ENCODE data around the gene ARPC1A.

Gene ARPC1A

GRCh38 chr7:99398891-99399445 lies 73.3 kb downstream of the ARPC1A start:
- Histone ChIP-seq H3K4me2 (ENCODE audit: low read length) (no peak overlapping the region), H3K27ac (ENCODE audit: low read depth, low read length, poor library complexity, severe bottlenecking) (no peak overlapping the region), H2AFZ (ENCODE audit: low read length) (no peak overlapping the region), H3F3A (ENCODE audit: insufficient read depth, low read length) (no peaks in the 10 kb centered on the region), H3K9me2 (ENCODE audit: low read depth, low read length) (no peaks in the 10 kb centered on the region), H3K79me2 (ENCODE audit: insufficient read depth, low read length) (no peaks in the 10 kb centered on the region), H3K9ac (ENCODE audit: low read length) (no peak overlapping the region), H3K4me1 (ENCODE audit: insufficient read depth, low read length, severe bottlenecking) (no peaks in the 10 kb centered on the region), H3K27me3 (ENCODE audit: insufficient read depth, low read length) (no peaks in the 10 kb centered on the region), H3K9me3 (ENCODE audit: low read length) (no peaks in the 10 kb centered on the region), H4K20me1 (ENCODE audit: insufficient read depth, low read length) (no peaks in the 10 kb centered on the region), H3K36me3 (ENCODE audit: insufficient read depth, low read length) (peaks cover 97% of the 10 kb centered on the region), H3K4me3 (ENCODE audit: low read depth, low read length, poor library complexity, severe bottlenecking) (no peak overlapping the region)
- no peak for TF ChIP-seq EZH2 (IDR thresholded peaks at IDR 0.05; ENCODE audit: borderline replicate concordance, low read length)
- TF ChIP-seq, protein P1, sequence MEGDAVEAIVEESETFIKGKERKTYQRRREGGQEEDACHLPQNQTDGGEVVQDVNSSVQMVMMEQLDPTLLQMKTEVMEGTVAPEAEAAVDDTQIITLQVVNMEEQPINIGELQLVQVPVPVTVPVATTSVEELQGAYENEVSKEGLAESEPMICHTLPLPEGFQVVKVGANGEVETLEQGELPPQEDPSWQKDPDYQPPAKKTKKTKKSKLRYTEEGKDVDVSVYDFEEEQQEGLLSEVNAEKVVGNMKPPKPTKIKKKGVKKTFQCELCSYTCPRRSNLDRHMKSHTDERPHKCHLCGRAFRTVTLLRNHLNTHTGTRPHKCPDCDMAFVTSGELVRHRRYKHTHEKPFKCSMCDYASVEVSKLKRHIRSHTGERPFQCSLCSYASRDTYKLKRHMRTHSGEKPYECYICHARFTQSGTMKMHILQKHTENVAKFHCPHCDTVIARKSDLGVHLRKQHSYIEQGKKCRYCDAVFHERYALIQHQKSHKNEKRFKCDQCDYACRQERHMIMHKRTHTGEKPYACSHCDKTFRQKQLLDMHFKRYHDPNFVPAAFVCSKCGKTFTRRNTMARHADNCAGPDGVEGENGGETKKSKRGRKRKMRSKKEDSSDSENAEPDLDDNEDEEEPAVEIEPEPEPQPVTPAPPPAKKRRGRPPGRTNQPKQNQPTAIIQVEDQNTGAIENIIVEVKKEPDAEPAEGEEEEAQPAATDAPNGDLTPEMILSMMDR (IDR thresholded peaks at IDR 0.05; ENCODE audit: low read length): no peak

DNA sequence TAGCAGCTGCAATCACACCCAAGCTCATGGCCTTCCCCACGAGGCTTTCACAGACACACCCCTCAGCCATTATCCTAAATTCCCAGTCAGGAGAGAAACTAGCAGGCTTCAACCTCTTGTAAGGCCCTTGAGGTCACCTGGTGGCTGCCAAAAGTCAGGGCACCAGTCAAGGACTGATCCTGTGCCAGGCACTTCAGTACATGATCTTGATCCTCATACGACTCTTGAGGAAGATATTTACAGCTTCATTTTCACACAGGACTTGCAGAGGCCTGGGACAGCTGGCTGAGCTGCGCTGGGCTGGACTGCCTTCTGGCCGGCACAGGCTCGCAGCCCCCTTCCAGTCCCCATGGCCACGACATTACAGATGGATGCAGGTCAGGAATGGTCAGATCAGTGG lies 73.9 kb downstream of the ARPC1A start:
- H3K9ac ChIP-seq (ENCODE audit: low read length): no peak overlapping the region
- no peak overlapping the region for H2AFZ ChIP-seq (ENCODE audit: low read length)
- TF ChIP-seq, protein P1 (IDR thresholded peaks at IDR 0.05; ENCODE audit: low read length): no peak
- no peak for TF ChIP-seq EZH2 (IDR thresholded peaks at IDR 0.05; ENCODE audit: borderline replicate concordance, low read length)
- no peaks in the 10 kb centered on the region for H4K20me1 ChIP-seq (ENCODE audit: insufficient read depth, low read length)
- H3K4me1 ChIP-seq (ENCODE audit: insufficient read depth, low read length, severe bottlenecking): no peaks in the 10 kb centered on the region
- peaks cover 97% of the 10 kb centered on the region for H3K36me3 ChIP-seq (ENCODE audit: insufficient read depth, low read length)
- no peaks in the 10 kb centered on the region for H3K79me2 ChIP-seq (ENCODE audit: insufficient read depth, low read length)
- no peaks in the 10 kb centered on the region for H3F3A ChIP-seq (ENCODE audit: insufficient read depth, low read length)
- no peak overlapping the region for H3K27ac ChIP-seq (ENCODE audit: low read depth, low read length, poor library complexity, severe bottlenecking)
- no peaks in the 10 kb centered on the region for H3K9me2 ChIP-seq (ENCODE audit: low read depth, low read length)
- H3K4me2 ChIP-seq (ENCODE audit: low read length): no peak overlapping the region
- no peaks in the 10 kb centered on the region for H3K9me3 ChIP-seq (ENCODE audit: low read length)
- no peak overlapping the region for H3K4me3 ChIP-seq (ENCODE audit: low read depth, low read length, poor library complexity, severe bottlenecking)
- no peaks in the 10 kb centered on the region for H3K27me3 ChIP-seq (ENCODE audit: insufficient read depth, low read length)

- Histone ChIP-seq H3K9ac (ENCODE audit: low read length) (no peak overlapping the region), H3K4me2 (ENCODE audit: low read length) (no peak overlapping the region), H4K20me1 (ENCODE audit: insufficient read depth, low read length) (no peaks in the 10 kb centered on the region), H3K9me3 (ENCODE audit: low read length) (no peaks in the 10 kb centered on the region), H3K4me1 (ENCODE audit: insufficient read depth, low read length, severe bottlenecking) (peaks cover 16% of the 10 kb centered on the region), H3K27ac (ENCODE audit: low read depth, low read length, poor library complexity, severe bottlenecking) (no peak overlapping the region), H3K4me3 (ENCODE audit: low read depth, low read length, poor library complexity, severe bottlenecking) (no peak overlapping the region), H3K36me3 (ENCODE audit: insufficient read depth, low read length) (peaks cover 70% of the 10 kb centered on the region), H3K9me2 (ENCODE audit: low read depth, low read length) (no peaks in the 10 kb centered on the region), H2AFZ (ENCODE audit: low read length) (no peak overlapping the region), H3F3A (ENCODE audit: insufficient read depth, low read length) (no peaks in the 10 kb centered on the region), H3K27me3 (ENCODE audit: insufficient read depth, low read length) (no peaks in the 10 kb centered on the region), H3K79me2 (ENCODE audit: insufficient read depth, low read length) (peaks cover 24% of the 10 kb centered on the region)
- TF ChIP-seq EZH2 (IDR thresholded peaks at IDR 0.05; ENCODE audit: borderline replicate concordance, low read length): no peak
These were observed 77.2 kb downstream of the ARPC1A start for GRCh38 chr7:99402854-99403253.

GRCh38 chr7:99403764-99404163 lies 78.1 kb downstream of the ARPC1A start:
- Histone ChIP-seq H3K4me1 (ENCODE audit: insufficient read depth, low read length, severe bottlenecking) (peaks cover 16% of the 10 kb centered on the region), H3K27ac (ENCODE audit: low read depth, low read length, poor library complexity, severe bottlenecking) (no peak overlapping the region), H3K4me3 (ENCODE audit: low read depth, low read length, poor library complexity, severe bottlenecking) (no peak overlapping the region), H3K4me2 (ENCODE audit: low read length) (no peak overlapping the region), H3K9ac (ENCODE audit: low read length) (no peak overlapping the region), H2AFZ (ENCODE audit: low read length) (no peak overlapping the region), H3K36me3 (ENCODE audit: insufficient read depth, low read length) (peaks cover 61% of the 10 kb centered on the region), H4K20me1 (ENCODE audit: insufficient read depth, low read length) (no peaks in the 10 kb centered on the region), H3K79me2 (ENCODE audit: insufficient read depth, low read length) (peaks cover 30% of the 10 kb centered on the region), H3K27me3 (ENCODE audit: insufficient read depth, low read length) (no peaks in the 10 kb centered on the region), H3K9me2 (ENCODE audit: low read depth, low read length) (no peaks in the 10 kb centered on the region), H3K9me3 (ENCODE audit: low read length) (no peaks in the 10 kb centered on the region), H3F3A (ENCODE audit: insufficient read depth, low read length) (no peaks in the 10 kb centered on the region)
- no peak for TF ChIP-seq EZH2 (IDR thresholded peaks at IDR 0.05; ENCODE audit: borderline replicate concordance, low read length)
- TF ChIP-seq, protein P1 (IDR thresholded peaks at IDR 0.05; ENCODE audit: low read length): no peak

Data from OCI-LY1 (cell line).